ENCODE results near the gene NSL1.

The NSL1 gene

DNA sequence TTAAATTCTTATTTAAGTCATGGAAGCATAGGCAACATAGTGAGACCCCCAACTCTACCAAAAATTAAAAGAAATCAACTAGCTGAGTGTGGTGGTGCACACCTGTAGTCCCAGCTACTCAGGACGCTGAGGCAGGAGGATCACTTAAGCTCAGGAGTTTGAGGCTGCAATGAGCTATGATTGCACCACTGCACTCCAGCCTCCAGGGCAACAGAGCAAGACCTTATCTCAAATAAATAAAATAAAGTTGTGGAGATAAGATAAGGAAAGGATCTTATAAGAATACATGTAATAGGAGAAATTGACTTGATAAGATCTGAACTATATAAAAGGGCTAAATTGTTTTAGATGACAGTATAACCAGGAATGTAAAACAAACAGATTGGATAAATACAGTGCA is 89.7 kb downstream of the NSL1 start:
- DNase-seq: no peak

DNA sequence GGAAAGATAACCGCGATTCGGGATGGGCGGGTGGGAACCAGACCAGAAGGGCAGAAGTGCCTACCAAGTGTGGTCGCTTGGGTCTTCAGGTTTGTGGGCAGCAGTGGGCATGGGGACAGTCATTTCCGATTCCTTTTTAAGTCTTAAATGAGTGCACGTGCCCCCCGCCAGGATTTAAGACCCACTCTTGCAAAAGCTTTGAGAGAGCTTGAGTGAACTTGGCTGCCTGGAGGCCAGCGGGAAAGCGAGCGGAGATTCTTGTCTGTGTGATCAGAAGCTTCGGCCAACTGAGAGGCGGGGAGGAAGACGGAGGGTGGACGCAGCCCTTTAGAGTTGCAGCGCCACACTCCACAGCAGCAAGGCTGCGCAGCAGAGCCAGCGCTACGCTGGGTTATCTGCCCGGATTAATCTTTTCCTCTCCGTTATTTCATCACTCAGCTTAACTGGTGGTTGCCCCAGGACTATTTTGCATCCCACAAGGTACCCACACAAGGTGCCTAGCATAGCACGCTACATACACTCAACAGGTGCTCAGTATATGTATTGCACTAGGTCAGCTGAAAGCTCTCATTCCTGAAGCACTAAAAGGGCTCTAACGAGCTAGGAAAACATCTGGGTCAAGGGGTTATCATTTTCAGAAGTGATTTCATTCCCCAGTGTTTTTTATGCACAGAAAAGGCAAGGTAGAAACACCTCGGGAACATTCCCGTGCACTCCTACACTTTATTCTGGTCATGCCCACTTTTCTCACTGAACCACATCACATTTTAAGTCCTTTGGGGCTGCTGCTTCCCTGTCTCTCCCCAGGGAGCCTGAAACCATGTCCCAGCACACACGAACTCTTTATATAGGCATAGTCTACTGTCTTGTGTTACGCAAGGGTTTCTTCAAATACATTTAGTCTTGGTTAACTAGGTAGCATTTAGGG is 90.4 kb downstream of the NSL1 start:
- no peak for DNase-seq

DNA sequence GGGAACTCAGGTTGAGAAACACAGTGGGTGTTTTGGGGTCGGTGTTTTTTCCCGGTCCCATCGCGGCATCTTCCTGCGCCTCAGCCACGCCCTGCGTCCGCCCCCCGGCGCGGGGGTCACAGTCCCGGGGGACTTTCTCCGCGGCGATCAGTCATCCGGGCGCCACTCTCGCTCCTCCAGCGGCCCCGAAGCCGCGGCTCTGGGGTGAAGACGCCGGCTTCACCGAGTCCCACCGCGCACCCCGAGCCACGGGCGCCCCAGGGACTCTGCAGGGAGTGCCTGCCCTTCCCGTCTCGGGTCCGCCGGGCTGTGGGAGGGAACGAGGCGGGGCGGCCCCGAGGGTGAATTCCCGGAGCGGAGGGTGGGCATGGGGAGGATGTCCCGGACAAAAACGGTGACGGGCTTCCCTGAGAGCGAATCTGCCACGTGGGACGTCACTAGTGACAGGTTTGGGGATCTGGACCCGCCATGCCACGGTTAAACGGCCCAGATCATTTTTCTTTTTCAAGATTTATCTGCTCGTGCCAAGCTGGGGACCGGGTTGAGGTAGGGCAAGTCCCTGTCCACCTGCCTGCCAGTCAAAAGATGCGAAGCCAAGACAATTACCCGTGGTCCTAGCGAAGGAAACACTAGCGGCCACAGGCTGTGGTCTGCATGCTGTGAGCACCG is 91.2 kb downstream of the NSL1 start:
- no peak for DNase-seq

DNA sequence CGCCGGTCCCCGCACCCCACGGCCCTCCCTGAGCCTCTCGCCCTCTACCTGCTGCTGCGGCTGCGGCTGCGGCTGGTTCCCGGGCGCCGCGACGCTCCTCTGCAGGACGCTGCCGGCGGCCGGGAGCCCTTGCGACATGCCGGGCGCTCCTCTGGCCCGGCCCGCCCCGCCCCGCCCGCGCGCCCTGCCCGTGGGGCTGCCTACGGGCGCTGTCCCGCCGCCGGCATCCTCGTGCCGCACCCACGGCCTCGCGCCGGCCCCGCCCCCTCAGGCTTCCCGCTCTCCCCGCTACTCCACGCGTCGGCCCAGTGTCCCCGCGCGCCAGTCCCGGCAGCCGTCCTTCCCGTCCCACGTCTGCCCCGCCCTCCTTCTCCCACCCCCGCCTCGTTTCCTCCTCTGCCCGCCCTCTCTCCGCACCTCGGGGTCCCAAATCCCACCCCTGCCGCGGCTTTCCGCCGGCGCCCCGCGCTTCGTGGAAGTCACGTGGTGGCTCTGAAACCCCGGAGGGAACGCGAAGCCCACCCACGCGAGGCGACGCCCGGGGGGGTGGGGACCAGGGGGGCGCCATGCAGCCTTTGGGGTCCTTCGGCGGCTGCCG is 91.9 kb downstream of the NSL1 start, which contains the start of gene BATF3:
Gene BATF3, minus strand, starts transcription at position 216 of the 598 bp plus-strand sequence. Its CDS starts 78 bp downstream, at position 138.
- no peak for DNase-seq

DNA sequence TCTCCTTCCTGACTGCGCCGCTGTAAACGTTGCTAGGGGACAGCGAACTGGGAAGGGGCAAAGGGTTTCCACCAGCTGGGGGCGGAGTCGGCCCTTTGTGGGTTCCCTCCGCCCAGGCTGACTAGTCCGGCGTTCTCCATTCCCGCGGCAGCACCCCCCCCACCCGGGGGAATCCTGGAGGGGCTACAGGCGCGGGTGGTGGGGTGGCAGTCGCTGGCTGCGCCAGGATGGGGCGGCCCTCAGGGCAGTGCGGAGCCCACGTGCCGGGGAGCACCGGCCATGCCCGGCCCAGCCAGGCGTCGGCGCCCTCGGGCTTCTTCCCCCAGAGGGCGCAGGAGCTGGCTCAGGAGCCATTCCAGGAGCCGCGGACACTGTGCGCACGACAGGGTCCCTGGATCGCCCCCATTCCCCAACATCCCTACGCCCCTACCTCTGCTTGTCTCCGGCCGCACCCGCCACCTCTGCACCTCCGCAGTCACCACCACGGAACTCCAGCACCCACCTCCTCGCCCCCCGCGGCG is 92.4 kb downstream of the NSL1 start:
- no peak for DNase-seq

DNA sequence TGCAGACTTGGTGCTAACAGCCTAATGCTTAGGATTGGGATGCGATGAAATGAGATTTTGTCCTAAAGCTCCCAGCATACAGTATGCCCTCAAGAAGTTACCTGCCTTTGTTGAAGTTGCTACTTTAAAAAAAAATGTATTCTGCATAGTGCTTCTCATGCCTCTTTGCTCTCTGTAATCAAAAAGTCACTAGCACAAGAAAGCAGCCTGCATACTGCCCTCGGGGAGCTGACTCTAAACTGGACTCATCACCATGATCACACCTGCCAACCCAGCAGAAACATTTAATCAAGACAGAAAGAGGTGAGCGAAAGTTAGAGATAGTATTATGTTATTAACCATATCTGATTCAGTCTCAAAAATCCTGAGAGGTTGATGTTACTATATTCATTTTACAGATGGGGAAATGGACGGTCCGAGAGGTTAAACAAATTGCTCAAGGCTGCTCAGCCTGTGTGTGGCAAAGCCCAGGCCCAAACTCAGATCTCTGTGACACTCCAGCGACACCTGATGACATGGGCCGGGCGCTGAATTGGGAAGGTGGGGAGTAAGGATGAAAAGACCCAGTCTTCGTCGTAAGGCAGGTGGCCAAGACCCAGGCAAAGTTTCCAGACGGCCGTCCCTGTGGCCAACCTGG is 93.0 kb downstream of the NSL1 start:
- DNase-seq: no peak

DNA sequence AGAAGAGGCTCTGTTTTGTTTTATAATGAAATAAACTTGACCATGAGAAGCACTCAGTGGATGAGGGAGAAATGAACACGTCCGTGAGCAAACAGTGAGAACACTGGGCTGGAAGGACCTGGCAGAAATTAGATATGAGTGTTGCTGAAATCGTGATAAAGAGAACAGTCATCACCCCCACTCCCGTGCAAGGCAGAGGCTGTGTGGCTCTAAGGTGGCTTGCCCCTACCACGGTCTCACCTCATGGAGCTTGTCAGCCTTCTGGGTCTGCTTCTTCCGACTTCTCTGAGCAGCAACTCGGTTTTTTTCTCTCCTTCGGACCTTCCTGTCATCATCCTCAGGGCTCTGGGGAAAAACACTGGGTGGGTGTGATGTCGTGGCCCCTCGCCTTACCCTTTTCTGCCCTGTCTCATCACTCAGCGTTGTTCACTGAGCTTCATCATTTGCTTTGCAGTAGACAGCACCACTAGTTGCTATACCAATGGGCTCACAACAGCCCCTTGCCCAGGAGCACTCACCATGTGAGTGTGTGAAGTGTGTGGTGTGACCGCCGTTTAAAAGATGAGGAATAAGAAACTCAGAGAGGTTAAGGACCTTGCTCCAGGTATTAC is 94.8 kb downstream of the NSL1 start:
- no peak for DNase-seq

DNA sequence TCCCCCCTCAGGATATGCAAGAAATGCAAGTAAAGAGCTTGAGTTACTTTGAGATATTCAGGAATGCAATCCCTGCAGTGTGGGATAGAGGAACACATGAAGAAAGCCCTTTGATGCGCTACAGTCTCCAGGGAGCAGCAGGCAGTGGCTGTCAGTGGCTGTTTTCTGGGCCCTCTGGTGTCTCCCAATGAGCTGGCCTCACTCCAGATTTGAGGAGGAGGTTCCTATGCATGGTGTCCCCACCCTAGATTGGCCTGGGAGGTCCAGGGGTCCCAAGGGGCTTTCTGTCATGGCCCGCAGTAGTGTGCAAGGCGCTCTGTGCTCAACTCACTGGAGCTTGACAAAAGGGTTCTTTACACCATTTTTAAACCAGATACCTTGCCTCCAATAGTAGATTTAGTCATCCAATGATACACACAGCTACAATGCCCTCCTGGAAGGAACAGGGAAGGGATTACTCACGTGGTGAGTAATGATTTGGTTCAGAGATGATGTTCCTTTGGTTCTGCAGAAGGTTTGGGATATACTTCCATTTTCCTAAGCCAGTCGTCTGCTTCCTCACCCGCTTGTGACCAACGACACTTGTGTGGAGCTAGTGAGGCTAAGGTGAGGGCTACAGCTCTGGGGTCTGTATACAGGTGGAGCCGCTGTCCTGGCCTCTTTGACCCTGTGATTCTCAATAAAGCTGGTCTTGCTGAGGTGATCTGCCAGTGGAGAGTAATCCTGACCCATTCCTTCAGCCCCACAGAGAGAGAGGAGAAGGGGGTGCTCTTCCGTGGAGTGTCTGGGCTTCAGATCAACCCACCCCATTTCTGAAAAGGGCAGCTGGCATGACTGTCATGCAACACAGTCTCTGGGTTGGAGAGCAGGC is 98.6 kb downstream of the NSL1 start:
- DNase-seq: no peak

DNA sequence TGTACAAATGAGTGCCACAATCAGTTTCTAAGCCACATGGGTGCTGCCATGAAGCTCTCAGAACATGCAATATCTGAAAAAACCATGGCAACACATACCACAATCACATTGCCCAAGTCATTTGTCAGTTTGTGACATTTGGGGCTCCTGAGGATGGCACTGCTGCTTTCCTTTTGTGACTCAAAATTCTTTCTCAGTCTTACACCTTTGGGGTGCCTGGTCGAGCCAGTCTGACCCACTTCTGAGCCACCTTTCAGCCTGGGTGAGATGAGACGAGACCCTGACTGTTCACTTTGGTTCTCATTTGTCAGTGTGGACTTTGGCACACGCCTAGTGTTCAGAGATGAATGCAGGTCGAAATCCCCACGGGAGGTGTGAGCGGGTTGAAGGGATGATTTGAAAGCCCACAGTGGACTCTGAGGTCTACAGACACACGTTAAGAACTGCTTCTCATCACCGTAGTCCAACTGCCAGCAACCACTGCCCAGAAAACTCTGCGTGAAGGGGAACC is 100.0 kb downstream of the NSL1 start:
- no peak for DNase-seq

DNA sequence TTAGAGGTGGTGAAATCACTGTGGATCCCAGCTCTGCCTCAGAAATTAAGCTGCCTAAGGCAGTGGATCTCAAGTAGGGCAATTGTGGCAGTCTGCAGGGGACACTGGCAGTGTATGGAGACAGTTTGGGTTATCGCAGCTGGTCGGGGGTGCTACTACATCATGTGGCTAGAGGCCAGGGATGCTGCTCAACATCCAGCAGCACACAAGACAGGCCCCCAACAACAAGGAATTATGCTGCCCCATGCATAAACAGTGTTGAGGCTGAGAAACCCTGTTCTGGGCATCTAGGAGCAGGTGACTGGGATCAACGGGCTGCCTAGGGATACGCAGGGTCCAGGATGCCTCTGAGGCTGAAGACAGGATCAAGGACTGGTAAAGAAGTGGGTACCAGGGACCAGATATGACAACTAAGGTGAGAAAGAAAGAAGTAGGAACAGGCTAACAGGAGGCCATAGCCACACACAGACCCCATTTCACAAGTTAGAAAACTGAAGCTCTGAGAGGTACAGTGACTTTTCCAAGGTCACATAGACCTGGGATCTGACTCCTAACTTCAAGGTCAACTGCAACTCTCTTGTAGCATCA is 100.7 kb downstream of the NSL1 start:
- DNase-seq: no peak

DNA sequence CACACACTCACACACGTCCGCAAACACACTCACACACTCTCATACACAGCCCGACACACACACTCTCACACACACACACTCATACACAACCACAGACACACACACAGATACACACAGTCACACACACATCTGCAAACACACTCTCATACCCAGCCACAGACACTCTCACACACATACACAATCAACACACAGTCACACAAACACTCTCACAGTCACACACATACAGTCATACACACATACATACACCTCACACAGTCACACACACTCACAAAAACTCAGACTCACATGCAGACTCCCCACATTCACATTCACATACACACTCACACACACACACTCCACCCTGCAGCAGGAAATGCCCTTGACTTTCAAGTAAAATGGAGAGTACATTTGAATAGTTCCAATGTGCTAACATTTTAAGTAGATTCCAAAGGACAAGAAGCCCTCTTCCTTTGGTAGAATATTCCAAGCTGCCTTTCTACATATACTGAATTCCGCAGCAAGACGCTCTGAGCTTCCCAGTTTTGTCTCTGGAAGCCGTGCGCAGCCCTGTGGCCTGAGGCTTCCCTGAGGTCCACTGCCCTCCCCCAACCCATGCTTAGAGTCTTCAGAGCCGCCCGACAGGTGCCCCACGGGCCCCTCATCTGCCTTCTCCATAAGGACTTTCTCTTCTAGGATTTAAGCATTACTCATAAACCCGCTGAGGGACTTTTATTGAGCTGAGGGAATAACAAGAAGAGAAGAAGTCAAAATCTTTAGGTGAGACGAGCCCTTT is 101.6 kb downstream of the NSL1 start:
- DNase-seq: no peak

DNA sequence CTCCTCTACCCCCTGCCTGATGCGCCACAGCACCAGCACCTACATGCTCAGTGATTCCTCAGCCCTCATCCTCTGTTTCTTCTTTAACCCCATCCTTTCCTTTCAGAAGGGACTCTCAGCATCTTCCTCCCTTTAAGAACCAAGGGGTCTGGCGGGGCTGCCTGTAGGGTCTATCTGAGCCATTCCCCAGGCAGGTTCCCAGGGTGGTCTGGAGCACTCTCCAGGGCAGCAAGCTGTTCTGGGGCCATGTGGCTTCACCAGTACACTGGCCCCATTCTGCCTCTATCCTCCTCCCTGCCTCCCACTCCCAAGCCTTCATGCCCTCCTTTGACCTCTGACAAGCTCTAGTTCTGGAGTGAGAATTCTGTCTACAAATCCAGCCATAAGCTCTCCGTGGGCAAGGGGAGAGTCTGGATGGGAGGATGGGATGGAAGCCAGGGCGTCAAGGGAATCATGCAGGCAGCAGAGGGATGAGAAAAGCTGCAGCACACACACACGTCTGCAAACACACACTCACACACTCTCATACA is 102.3 kb downstream of the NSL1 start:
- DNase-seq: no peak

DNA sequence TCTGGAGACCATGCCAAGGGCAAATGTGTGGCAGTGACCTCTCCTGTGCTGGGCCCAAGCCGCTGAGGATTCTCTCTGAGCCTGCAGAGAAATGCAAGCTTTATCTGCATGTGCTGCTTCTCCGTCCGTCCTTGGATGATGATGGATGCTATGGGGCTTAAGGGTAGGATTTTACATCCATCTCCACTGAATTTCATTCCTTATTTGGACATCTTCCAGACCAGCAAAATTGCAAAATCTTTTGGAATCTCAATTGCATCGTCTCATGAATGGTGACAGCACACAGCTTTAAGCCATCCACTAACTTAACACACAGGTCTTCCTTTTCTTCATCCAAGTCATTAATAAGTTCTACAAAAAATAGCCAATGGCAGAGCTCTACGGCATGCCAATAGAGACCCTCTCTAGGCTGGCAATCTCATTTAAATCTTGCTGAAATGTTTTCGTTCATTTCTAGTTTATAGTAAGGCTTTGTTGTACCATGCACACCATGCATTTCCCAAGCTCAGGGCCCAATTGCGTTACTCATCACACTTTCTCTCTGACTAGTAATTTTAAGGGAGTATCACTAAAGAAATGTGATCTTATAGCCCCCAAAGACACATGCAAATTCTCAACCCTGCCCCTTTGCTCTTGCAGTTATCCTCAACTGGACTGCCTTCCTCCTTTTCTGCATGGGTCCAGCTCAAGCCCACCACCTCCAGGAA is 103.1 kb downstream of the NSL1 start:
- DNase-seq: no peak

DNA sequence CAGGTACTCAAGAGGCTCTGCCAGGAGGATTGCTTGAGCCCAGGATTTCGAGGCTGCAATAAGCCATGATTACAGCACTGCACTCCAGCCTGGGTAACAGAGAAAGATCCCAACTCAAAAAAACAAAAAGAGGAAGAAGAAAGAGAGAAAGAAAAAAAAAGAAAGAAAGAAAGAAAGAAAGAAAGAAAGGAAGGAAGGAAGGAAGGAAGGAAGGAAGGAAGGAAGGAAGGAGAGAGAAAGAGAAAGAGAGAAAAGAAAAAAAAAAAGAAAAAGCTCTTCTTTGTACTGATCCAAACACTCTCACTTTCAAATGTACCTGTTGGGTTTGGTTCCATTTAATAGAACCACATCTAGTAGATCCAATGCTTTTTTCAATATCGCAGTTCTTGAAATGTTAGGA is 103.8 kb downstream of the NSL1 start:
- DNase-seq: no peak

DNA sequence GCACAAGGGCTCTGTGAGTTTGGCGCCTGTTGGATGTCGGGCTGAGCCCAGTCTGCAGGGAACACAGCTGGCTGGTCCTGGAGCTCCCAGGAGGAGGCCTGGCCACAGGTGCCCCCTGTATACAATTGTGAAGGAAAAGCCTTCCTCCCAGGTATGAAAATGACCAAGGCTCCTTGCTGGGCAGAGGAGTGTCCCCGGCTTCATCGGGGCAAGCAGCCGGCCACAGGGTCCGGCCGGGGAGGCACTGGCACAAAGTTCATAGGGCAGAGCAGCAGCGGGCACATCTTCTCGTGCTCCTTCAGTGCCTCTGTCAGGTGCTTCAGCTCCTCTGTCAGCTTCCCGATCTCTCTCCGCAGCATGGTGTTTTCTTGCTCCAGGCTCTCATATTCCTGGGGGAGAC is 105.0 kb downstream of the NSL1 start:
- DNase-seq: no peak

DNA sequence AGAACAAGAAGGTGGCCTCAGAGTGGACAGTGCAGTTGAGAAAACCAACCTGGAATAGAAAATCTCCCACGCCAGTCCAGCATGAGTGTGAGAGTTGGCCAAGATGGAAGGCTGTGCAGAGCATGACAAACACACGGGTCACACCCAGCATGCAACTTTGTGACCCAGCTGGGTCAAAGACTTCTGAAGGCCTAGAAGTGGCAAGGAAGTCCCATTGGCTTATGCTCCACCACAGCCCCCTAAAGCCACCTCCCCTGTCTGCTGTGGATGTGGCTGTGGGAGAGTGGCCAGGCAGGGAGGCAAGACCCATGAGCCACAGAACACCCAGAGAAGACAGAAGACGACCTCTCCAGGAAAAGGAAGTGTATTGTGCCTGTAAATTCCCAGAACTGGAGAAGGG is 105.5 kb downstream of the NSL1 start:
- DNase-seq: no peak

DNA sequence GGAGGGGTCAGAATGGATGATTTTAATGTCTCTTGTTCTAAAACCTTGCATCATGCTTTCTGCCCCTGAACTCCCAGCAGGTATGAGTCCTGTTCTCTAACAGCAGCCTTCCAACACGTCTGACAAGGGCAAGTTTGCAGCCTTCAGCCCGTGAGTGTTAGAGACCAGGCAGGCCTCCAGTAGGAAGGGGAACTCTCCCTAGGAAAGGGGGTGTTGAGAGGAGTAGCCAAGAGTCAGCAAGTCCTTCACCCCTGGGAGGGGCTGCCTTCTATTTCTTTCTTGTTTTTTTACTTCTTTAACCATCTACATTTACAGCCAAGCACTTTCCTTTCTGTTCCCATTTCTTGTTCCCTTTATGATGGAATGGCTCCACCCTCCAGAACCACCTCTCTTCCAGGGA is 106.1 kb downstream of the NSL1 start:
- DNase-seq: no peak

DNA sequence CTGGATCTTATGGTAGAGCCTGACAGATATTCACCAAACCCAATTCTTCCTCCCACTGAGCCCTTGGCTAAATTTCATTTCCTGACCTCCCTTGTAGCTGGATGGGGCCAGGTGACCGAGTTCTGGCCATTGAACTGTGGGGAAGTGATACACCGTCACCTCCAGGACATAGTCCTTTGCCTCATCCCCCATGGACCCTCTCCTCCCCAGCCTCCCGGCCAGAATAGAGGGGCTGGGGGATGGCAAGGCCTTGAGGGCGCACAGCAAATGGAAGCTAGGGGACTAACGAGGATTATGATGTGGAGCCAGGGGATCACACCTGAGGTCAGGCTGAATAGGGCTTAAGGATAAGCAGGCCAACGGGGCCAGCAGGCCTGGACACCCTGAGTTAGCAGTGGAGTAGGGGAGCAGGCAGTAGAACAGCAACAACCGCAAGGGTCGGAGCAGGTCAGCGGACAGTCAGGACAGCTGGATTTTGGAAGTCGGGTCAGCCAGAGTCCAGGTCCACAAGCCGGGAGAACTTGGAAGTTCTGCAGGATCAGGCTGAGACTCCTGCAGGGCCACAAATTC is 107.0 kb downstream of the NSL1 start:
- DNase-seq: no peak

DNA sequence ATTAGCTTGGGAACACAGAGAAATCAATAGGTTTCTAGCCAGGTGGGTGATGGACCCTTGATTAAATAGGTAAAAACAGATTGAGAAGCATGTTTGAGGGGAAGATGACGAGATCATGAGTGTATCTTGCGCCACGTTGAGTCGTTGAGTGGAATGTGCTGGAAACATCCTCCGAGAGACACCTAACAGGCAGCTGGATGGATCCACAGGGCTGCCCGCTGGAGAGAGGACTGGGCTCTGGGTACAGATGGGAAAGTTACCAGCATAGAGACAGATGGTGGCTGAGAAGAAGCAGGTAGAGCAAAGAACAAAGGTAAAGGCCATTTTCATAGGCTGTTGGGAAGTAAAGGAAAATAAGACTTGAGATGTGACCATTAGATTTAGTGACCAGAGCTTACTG is 107.5 kb downstream of the NSL1 start:
- DNase-seq: no peak

All from cortex of kidney (tissue), 1 donor.